Neuronal stem cell (in vitro differentiated cells): ENCODE results near the gene GYPA.
"Not testable (repeated sequence)": the region's sequence is repeated elsewhere in the genome, so short reads cannot be mapped to it uniquely, and the experiment has no call there.

ENCODE experiments used
- DNase-seq: peaks from one replicate; pipeline ENCODE4 v3.0.0-alpha.2; 2013; ENCODE audit warnings: low spot score
- H2AFZ ChIP-seq: one replicate; pipeline ENCODE4 v1.6.1; 2013; ENCODE audit warnings: mild to moderate bottlenecking, low read length, inconsistent platforms
- H2AK5ac ChIP-seq: 2 replicates; pipeline ENCODE4 v1.6.1; 2013; ENCODE audit warnings: low read depth, mild to moderate bottlenecking, inconsistent platforms, low read length, moderate library complexity, mixed read lengths
- H2BK120ac ChIP-seq: 2 replicates; pipeline ENCODE4 v1.6.1; 2013; ENCODE audit warnings: low read depth, mild to moderate bottlenecking, inconsistent platforms, low read length, moderate library complexity, mixed read lengths
- H2BK12ac ChIP-seq: one replicate; pipeline ENCODE4 v1.6.1; 2013; ENCODE audit warnings: low read length, inconsistent platforms
- H2BK15ac ChIP-seq: 2 replicates; pipeline ENCODE4 v1.6.1; 2013; ENCODE audit warnings: mild to moderate bottlenecking, low read length, inconsistent platforms, mixed read lengths
- H2BK5ac ChIP-seq: one replicate; pipeline ENCODE4 v1.6.1; 2013; ENCODE audit warnings: inconsistent platforms, mild to moderate bottlenecking, low read length, moderate library complexity
- H3K14ac ChIP-seq: one replicate; pipeline ENCODE4 v1.6.1; 2013; ENCODE audit warnings: low read length, inconsistent platforms
- H3K18ac ChIP-seq: 2 replicates; pipeline ENCODE4 v1.6.1; 2013; ENCODE audit warnings: low read length, inconsistent platforms
- H3K23ac ChIP-seq: 2 replicates; pipeline ENCODE4 v1.6.1; 2013; ENCODE audit warnings: low read depth, mild to moderate bottlenecking, mixed read lengths, low read length, inconsistent platforms; ENCODE audit not compliant: poor library complexity
- H3K27ac ChIP-seq: replicated peaks from 3 replicates; pipeline ENCODE4 v1.5.1; 2013; ENCODE audit warnings: low read length, inconsistent platforms
- H3K27me3 ChIP-seq, 3 experiments: 2 replicates each; pipeline ENCODE4 v1.6.1; 2013; ENCODE audit warnings: low read length in 3 of 3, mild to moderate bottlenecking in 2 of 3, inconsistent platforms in 1 of 3, low read depth in 1 of 3, mixed read lengths in 1 of 3, moderate library complexity in 1 of 3; ENCODE audit not compliant: control insufficient read depth in 3 of 3, insufficient read depth in 3 of 3
- H3K36me3 ChIP-seq, 2 donors: replicated peaks in 1 of 2; 2 replicates each; pipeline ENCODE4 v1.6.1; 2013; ENCODE audit warnings: low read length in 2 of 2; ENCODE audit not compliant: control insufficient read depth in 2 of 2, insufficient read depth in 2 of 2
- H3K4ac ChIP-seq: 2 replicates; pipeline ENCODE4 v1.6.1; 2013; ENCODE audit warnings: inconsistent platforms, mild to moderate bottlenecking, low read length, moderate library complexity
- H3K4me1 ChIP-seq, 2 donors: 1 replicate in 1 of 2; 2 replicates in 1 of 2; pipeline ENCODE4 v1.6.1; 2013; ENCODE audit warnings: low read length in 2 of 2, low read depth in 1 of 2; ENCODE audit not compliant: control insufficient read depth in 2 of 2, insufficient read depth in 1 of 2
- H3K4me2 ChIP-seq: one replicate; pipeline ENCODE4 v1.6.1; 2013; ENCODE audit warnings: mild to moderate bottlenecking, low read length, inconsistent platforms; ENCODE audit not compliant: insufficient read depth, poor library complexity, severe bottlenecking
- H3K4me3 ChIP-seq, 2 donors: 2 replicates each; pipeline ENCODE4 v1.5.1; 2013; ENCODE audit warnings: low read length in 2 of 2, mild to moderate bottlenecking in 2 of 2, inconsistent platforms in 1 of 2, moderate library complexity in 1 of 2
- H3K79me1 ChIP-seq: one replicate; pipeline ENCODE4 v1.6.1; 2013; ENCODE audit warnings: low read depth, mild to moderate bottlenecking, inconsistent platforms, low read length, moderate library complexity
- H3K9ac ChIP-seq: one replicate; pipeline ENCODE4 v1.6.1; 2013; ENCODE audit warnings: mild to moderate bottlenecking, low read depth, low read length, inconsistent platforms; ENCODE audit not compliant: poor library complexity
- H3K9me3 ChIP-seq, 2 donors: replicated peaks in 1 of 2; 2 replicates each; pipeline versions ENCODE3 to v1.6.1; 2013; ENCODE audit warnings: low read length in 2 of 2, mild to moderate bottlenecking in 2 of 2, inconsistent platforms in 1 of 2, low read depth in 1 of 2, mixed read lengths in 1 of 2, moderate library complexity in 1 of 2; ENCODE audit not compliant: control insufficient read depth in 2 of 2, insufficient read depth in 1 of 2
- H4K8ac ChIP-seq: one replicate; pipeline ENCODE4 v1.6.1; 2013; ENCODE audit warnings: low read depth, mild to moderate bottlenecking, inconsistent platforms, low read length, moderate library complexity
- H4K91ac ChIP-seq: one replicate; pipeline ENCODE4 v1.6.1; 2013; ENCODE audit warnings: low read length, low read depth, mild to moderate bottlenecking, inconsistent platforms; ENCODE audit not compliant: poor library complexity
- WGBS, 2 donors: extraction: QIAGEN DNeasy Blood & Tissue Kit; methylation state at CpG; one replicate each; pipeline ENCODE4 v1.1.7; 2013; ENCODE audit warnings: missing lambda C conversion rate in 2 of 2, mixed read lengths in 1 of 2; ENCODE audit not compliant: insufficient read length in 2 of 2, insufficient replicate concordance in 1 of 2; ENCODE audit errors: extremely low coverage in 2 of 2; 5-methylcytosine and 5-hydroxymethylcytosine counted together

GYPA gene

DNA sequence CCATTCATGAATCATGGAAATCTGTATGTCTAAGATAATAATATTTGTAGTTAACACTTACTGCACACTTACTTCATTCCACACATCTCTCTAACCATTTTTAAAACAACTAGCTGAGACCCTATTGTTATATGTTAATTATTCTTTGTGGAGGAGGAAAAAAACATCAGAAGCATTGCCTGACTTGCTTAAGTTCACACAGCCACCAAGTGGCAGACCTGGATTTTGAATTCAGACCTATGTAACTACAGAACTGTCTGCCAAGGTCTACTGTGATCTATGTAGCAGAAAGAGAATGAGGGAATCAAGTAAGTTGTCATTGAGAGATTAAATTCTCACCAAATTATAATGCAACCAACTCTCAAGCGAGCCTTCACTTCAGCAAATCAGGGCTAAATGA lies 10.4 kb downstream of the GYPA start:
- not testable (repeated sequence) for H2BK120ac ChIP-seq, H2BK12ac ChIP-seq, H4K8ac ChIP-seq, H2BK5ac ChIP-seq, H3K27me3 ChIP-seq, H4K91ac ChIP-seq, H3K79me1 ChIP-seq, H3K9me3 ChIP-seq, H2AFZ ChIP-seq, H3K18ac ChIP-seq, H3K4me1 ChIP-seq, H3K9ac ChIP-seq, H3K23ac ChIP-seq, H2BK15ac ChIP-seq, H3K36me3 ChIP-seq, H3K4ac ChIP-seq, H2AK5ac ChIP-seq, H3K14ac ChIP-seq, H3K27ac ChIP-seq, H3K4me2 ChIP-seq, H3K4me3 ChIP-seq, DNase-seq
- WGBS, 2 donors, result no CpG with 5 or more reads among the region's 1 CpG

DNA sequence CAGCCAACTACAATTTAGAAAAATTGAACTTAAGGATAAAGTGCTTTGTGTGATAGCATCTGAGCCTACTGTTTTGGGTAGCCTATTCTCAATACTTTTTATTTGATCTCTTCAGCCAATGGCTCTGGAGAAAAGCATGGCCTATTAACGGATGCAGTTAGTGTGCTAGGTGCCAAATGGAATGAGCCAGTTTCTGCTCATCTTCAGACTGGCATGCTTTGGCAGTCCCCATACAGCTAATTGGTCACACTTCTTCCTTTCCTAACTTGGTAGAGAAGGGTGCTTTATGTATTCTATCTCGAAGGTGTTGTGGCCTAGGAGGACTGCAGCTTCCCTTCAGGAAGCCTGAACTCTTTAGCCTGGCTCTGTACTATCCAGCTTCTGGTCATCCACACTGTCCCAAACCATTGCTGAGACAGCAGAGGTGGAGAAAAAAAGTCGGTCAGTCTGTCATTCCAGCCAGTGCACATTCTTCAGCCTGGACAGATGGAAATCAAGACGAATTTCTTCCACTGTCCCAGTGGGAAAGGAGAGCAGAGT lies 11.1 kb downstream of the GYPA start:
- H4K91ac ChIP-seq, H3K18ac ChIP-seq, H2BK15ac ChIP-seq, H3K4me1 ChIP-seq, H2BK5ac ChIP-seq, H3K14ac ChIP-seq, H3K4me3 ChIP-seq, H3K9me3 ChIP-seq, H3K4me2 ChIP-seq, H2AFZ ChIP-seq, H3K23ac ChIP-seq, H3K4ac ChIP-seq, DNase-seq, H3K27me3 ChIP-seq, H3K9ac ChIP-seq, H3K79me1 ChIP-seq, H3K27ac ChIP-seq, H2AK5ac ChIP-seq, H2BK120ac ChIP-seq, H4K8ac ChIP-seq, H3K36me3 ChIP-seq, H2BK12ac ChIP-seq: not testable (repeated sequence)
- no CpG with 5 or more reads among the region's 4 CpGs for WGBS, 2 donors

DNA sequence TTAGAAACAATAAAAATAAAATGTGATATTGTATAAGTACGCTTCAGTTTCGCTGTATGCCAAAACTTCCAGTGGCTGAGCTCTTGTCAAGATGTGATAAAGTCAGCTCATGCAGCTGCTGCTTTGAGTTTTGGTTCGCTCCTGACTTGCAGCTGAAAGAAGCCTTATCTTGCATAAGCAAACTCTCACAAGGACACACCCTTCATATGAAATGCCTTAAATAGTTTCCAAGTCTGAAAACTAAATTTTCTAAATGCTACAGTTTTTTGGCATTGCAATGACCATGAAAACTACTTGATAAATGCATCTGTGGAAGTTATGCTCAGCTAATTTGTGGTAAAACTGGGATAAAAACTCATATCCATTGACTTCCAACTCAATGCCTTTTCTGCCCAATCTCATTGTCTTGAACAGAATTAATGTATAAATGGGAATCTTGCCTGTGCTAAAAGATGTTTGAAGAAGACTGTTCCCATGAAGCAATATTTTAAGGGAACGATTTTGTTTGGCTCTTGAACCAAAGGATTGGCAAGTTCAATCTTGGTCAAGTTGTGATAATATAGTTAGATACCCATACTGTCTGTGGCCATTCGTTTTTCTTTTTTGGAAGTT lies 11.7 kb downstream of the GYPA start:
- DNase-seq, H3K14ac ChIP-seq: not testable (repeated sequence)
- WGBS, 2 donors, result no CpG with 5 or more reads among the region's 5 CpGs

DNA sequence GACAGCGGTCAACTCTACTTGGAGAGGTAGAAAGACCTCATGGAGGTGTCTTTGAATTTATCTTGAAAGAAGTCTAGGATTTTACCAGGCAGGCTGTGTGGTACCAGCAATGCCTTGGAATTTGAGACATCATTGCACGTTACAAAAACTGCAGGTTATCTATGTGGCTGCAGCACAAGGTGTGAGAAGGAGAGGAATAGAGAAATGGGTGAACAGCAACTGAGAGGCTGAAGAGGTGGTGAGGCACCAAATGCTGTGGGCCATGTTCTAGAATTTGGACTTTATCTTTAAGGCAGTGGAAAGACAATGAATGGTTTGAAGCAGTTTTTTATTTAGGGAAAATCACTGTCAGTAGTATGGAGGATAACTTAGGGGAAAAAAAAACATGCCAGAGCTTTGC lies 15.4 kb downstream of the GYPA start:
- DNase-seq, H3K4me1 ChIP-seq, H3K4me2 ChIP-seq, H2BK5ac ChIP-seq, H3K36me3 ChIP-seq, H3K18ac ChIP-seq, H2BK12ac ChIP-seq, H3K14ac ChIP-seq, H2AK5ac ChIP-seq, H4K91ac ChIP-seq, H3K23ac ChIP-seq, H3K79me1 ChIP-seq, H2BK120ac ChIP-seq, H2AFZ ChIP-seq, H3K27me3 ChIP-seq, H3K4ac ChIP-seq, H3K9me3 ChIP-seq, H3K27ac ChIP-seq, H3K4me3 ChIP-seq, H2BK15ac ChIP-seq, H3K9ac ChIP-seq, H4K8ac ChIP-seq: not testable (repeated sequence)
- WGBS, 2 donors, result no CpG with 5 or more reads among the region's 2 CpGs

More for the DNA sequence above, 11.7 kb downstream of the GYPA start:
- H2AK5ac ChIP-seq, H3K4me2 ChIP-seq, H2BK120ac ChIP-seq, H3K9me3 ChIP-seq, H2BK12ac ChIP-seq, H4K8ac ChIP-seq, H3K27me3 ChIP-seq, H3K79me1 ChIP-seq, H3K23ac ChIP-seq, H3K18ac ChIP-seq, H2BK15ac ChIP-seq, H3K4me1 ChIP-seq, H3K4me3 ChIP-seq, H3K4ac ChIP-seq, H4K91ac ChIP-seq, H2BK5ac ChIP-seq, H3K27ac ChIP-seq, H2AFZ ChIP-seq, H3K36me3 ChIP-seq, H3K9ac ChIP-seq: not testable (repeated sequence)
